ENCODE data around the gene LAMA2. TPM values are rescaled to one million over a fixed set of nuclear protein-coding genes. Genes with fewer than 3 reads are reported as not detected.
"Not testable (repeated sequence)": the region's sequence is repeated elsewhere in the genome, so short reads cannot be mapped to it uniquely, and the experiment has no call there.

Gene LAMA2
- total RNA-seq, 4 donors from 2014 or later, result 97.3 to 509 (median 200) TPM

GRCh38 chr6:129138739-129139405 is 255.9 kb downstream of the LAMA2 start:
- ATAC-seq (ENCODE audit: low FRiP score) (no peak), DNase-seq (ENCODE audit: low spot score) (no peak)
- TF ChIP-seq, protein P1, sequence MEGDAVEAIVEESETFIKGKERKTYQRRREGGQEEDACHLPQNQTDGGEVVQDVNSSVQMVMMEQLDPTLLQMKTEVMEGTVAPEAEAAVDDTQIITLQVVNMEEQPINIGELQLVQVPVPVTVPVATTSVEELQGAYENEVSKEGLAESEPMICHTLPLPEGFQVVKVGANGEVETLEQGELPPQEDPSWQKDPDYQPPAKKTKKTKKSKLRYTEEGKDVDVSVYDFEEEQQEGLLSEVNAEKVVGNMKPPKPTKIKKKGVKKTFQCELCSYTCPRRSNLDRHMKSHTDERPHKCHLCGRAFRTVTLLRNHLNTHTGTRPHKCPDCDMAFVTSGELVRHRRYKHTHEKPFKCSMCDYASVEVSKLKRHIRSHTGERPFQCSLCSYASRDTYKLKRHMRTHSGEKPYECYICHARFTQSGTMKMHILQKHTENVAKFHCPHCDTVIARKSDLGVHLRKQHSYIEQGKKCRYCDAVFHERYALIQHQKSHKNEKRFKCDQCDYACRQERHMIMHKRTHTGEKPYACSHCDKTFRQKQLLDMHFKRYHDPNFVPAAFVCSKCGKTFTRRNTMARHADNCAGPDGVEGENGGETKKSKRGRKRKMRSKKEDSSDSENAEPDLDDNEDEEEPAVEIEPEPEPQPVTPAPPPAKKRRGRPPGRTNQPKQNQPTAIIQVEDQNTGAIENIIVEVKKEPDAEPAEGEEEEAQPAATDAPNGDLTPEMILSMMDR (IDR thresholded peaks at IDR 0.05), result no peak

DNA sequence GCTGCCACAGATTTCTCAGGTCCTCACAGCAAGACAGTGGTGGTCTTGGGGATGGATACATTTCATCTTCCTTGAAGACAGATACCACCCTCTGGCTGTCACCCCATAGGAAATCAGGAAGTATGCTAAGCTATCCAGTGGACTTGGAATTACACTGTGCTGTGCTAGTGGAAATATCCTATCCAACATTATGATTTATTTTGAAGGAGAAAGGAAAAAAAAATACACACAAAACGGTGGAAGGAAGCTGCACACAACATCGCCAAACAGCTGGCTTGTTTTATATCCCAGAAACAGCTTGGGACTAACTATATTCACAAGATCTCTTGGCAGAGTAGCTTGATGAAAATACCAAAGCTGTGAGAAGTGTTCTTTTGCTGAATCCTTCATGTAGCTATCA is 257.6 kb downstream of the LAMA2 start:
- DNase-seq (ENCODE audit: low spot score), result no peak
- TF ChIP-seq, protein P1 (IDR thresholded peaks at IDR 0.05), result no peak
- ATAC-seq (ENCODE audit: low FRiP score), result no peak

- TF ChIP-seq, protein P1 (IDR thresholded peaks at IDR 0.05), result no peak
- ATAC-seq (ENCODE audit: low FRiP score), result no peak
Observed at GRCh38 chr6:129141499-129141898, 258.6 kb downstream of the LAMA2 start.

DNA sequence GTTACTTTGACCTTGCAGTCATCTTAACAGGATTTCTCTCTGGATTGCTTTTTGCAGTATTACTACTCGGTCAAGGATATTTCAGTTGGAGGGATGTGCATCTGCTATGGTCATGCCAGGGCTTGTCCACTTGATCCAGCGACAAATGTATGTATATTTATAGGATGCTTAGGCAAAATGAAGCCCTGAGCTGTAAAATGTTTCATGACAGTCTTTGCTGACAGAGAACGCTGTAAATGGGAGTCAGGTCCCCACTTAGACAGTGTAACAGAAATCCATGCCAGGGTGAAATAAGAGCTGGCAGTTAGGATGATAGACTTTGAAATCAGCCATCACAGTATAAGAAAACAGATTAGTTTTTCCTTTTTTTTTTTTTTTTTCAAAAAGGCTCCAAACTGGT is 264.0 kb downstream of the LAMA2 start:
- DNase-seq (ENCODE audit: low spot score) (no peak), ATAC-seq (ENCODE audit: low FRiP score) (no peak)
- TF ChIP-seq, protein P1 (IDR thresholded peaks at IDR 0.05), result no peak

More at GRCh38 chr6:129141499-129141898, 258.6 kb downstream of the LAMA2 start:
- no peak for DNase-seq (ENCODE audit: low spot score)

DNA sequence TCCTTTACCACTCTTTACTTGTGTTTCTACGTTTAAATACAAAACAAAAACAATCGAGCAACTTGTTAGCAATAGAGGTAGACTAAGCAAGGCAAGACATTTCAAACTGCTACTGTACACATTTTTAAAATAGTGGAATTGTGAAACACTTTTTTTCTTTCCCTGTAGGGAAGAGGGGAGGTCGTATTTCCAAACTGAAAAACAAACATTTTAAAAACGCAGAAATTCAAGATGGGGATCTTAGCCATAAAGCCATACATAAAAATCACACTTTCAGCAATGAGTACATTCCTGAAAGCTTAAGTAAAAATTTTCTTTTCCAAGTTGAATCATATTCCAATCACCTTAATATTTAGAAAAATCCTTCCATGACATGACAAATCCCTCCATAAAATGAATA is 267.6 kb downstream of the LAMA2 start:
- DNase-seq (ENCODE audit: low spot score) (no peak), ATAC-seq (ENCODE audit: low FRiP score) (no peak)
- TF ChIP-seq, protein P1 (IDR thresholded peaks at IDR 0.05), result no peak

DNA sequence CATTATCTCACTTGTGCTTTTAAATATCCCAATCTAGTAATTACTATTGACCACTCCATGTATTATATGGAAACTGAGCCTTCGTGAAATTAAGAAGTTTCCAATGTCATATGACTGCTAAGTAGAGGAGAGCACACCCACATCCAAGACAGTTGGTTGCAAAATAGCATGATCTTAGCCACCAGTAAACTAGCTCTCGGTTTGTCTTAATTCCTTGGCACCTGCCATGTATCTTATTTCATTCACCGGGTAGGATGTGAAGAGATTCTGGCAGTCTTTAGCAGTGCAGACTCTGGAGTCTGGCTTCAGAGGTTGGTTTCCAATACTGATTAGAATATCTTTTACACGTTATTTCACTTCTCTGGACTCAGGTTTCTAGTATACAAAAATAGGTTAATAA is 270.3 kb downstream of the LAMA2 start:
- TF ChIP-seq, protein P1 (IDR thresholded peaks at IDR 0.05), result no peak
- ATAC-seq (ENCODE audit: low FRiP score), result no peak
- no peak for DNase-seq (ENCODE audit: low spot score)

DNA sequence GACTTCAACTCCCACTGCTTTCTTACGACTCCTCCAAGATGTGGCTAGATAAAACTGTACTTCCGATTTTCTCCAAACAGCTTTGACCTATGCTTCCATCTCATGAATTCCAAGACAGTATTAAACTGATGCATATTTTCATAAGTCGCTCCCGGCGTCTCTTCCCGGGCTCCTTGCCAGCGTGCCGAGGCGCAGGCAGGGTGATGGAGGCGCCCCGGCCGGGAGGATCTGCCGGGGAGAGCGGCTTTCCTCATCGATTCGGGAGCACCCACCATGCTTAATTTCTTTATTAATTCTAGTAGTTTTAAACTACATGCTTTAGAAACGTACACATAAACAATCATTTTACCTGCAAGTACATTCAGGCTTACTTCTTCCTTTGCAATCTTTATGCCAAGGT is 276.3 kb downstream of the LAMA2 start:
- not testable (repeated sequence) for DNase-seq (ENCODE audit: low spot score); ATAC-seq (ENCODE audit: low FRiP score)

All from omental fat pad (tissue), 4 donors.